SK-N-SH (cell line): ENCODE results near the gene PTCD1. TPM values are rescaled to one million over a fixed set of nuclear protein-coding genes. Genes with fewer than 3 reads are reported as not detected.

ENCODE experiments used
- CTCF ChIA-PET: fragments of 300-600, 350-600 bp; formaldehyde crosslinking; extraction: SDS; loops from one replicate; lab custom pipeline; 2021; lab: Yijun Ruan, JAX
- POLR2A ChIA-PET: fragments of 350-600 bp; sonication (Branson Sonifier 250); formaldehyde crosslinking; extraction: SDS; loops from one replicate; lab custom pipeline; 2020; ENCODE audit warnings: antibody characterized with exemption, inconsistent platforms; lab: Yijun Ruan, JAX
- DNase-seq: peaks from one replicate; pipeline ENCODE4 v3.0.0; 2012
- H2AFZ ChIP-seq: fragments of 200-600 bp; sonication (generic); 2 replicates; pipeline ENCODE4 v1.8.1; 2016; ENCODE audit warnings: antibody characterized with exemption, mild to moderate bottlenecking, low read depth
- H3F3A ChIP-seq: fragments of 200-600 bp; sonication (generic); replicated peaks from 2 replicates; pipeline ENCODE3; 2016; ENCODE audit warnings: antibody characterized with exemption, mild to moderate bottlenecking; ENCODE audit not compliant: insufficient read depth
- H3K27ac ChIP-seq, 2 experiments: fragments of 200-500 bp in 1 of 2; fragments of 200-600 bp in 1 of 2; sonication (Bioruptor generic) in 1 of 2; sonication (generic), shearing (Covaris generic) in 1 of 2; 2 replicates each; pipeline versions ENCODE4 v1.5.1 to v1.6.1; 2014 to 2016; ENCODE audit warnings: low read depth in 2 of 2, inconsistent platforms in 1 of 2, low read length in 1 of 2, mild to moderate bottlenecking in 1 of 2, mixed read lengths in 1 of 2
- H3K27me3 ChIP-seq: fragments of 200-600 bp; sonication (generic), shearing (Covaris generic); 2 replicates; pipeline ENCODE4 v1.6.1; 2016; ENCODE audit warnings: mixed run types; ENCODE audit not compliant: insufficient read depth
- H3K36me3 ChIP-seq, 2 experiments: fragments of 200-500 bp in 1 of 2; fragments of 200-600 bp in 1 of 2; sonication (Bioruptor generic) in 1 of 2; sonication (generic) in 1 of 2; replicated peaks in 1 of 2; 2 replicates each; pipeline versions ENCODE3 to v1.5.1; 2014 to 2016; ENCODE audit warnings: low read length in 1 of 2, mild to moderate bottlenecking in 1 of 2; ENCODE audit not compliant: insufficient read depth in 2 of 2, control insufficient read depth in 1 of 2
- H3K4me1 ChIP-seq, 2 experiments: fragments of 200-500 bp in 1 of 2; fragments of 200-600 bp in 1 of 2; sonication (Bioruptor generic) in 1 of 2; sonication (generic), shearing (Covaris generic) in 1 of 2; 2 replicates each; pipeline versions ENCODE4 v1.5.1 to v1.6.1; 2014 to 2016; ENCODE audit warnings: low read depth in 1 of 2, low read length in 1 of 2, mixed run types in 1 of 2; ENCODE audit not compliant: insufficient read depth in 2 of 2, control insufficient read depth in 1 of 2
- H3K4me2 ChIP-seq: fragments of 200-600 bp; sonication (generic), shearing (Covaris generic); 2 replicates; pipeline ENCODE4 v1.6.1; 2017; ENCODE audit warnings: mixed run types
- H3K4me3 ChIP-seq, 2 experiments: fragments of 200-500 bp in 1 of 2; fragments of 200-600 bp in 1 of 2; sonication (Bioruptor generic) in 1 of 2; sonication (generic), shearing (Covaris generic) in 1 of 2; 2 replicates each; pipeline versions ENCODE4 v1.5.1 to v1.8.1; 2014 to 2016; ENCODE audit warnings: low read depth in 2 of 2, inconsistent platforms in 1 of 2, low read length in 1 of 2, mild to moderate bottlenecking in 1 of 2, mixed read lengths in 1 of 2, moderate library complexity in 1 of 2
- H3K79me2 ChIP-seq: fragments of 200-600 bp; sonication (generic); 2 replicates; pipeline ENCODE4 v1.8.1; 2017; ENCODE audit warnings: mild to moderate bottlenecking; ENCODE audit not compliant: insufficient read depth
- H3K9ac ChIP-seq: fragments of 200-600 bp; sonication (generic); 2 replicates; pipeline ENCODE4 v1.6.1; 2017; ENCODE audit warnings: mixed run types
- H3K9me2 ChIP-seq: fragments of 200-600 bp; sonication (generic); 2 replicates; pipeline ENCODE4 v1.6.1; 2017; ENCODE audit warnings: mixed run types
- H3K9me3 ChIP-seq: fragments of 200-600 bp; sonication (generic); 2 replicates; pipeline ENCODE4 v1.6.1; 2017; ENCODE audit warnings: mixed run types, mild to moderate bottlenecking, moderate library complexity
- H4K20me1 ChIP-seq: fragments of 200-600 bp; sonication (generic); 2 replicates; pipeline ENCODE4 v1.6.1; 2017; ENCODE audit warnings: mild to moderate bottlenecking, mixed run types; ENCODE audit not compliant: insufficient read depth
- CHD2 ChIP-seq: fragments of 150-350 bp; IDR thresholded peaks from 2 replicates; pipeline ENCODE4 v1.6.1; 2018; ENCODE audit warnings: low read length; ENCODE audit not compliant: partially characterized antibody
- ELF1 ChIP-seq: IDR thresholded peaks from 2 replicates; pipeline ENCODE4 v1.4.0; 2012
- FOXJ3 ChIP-seq: sonication (generic); formaldehyde crosslinking; IDR thresholded peaks from 2 replicates; pipeline ENCODE4 v1.5.1; 2020; ENCODE audit warnings: mild to moderate bottlenecking, missing genetic modification reagents
- GATA2 ChIP-seq: sonication (generic); formaldehyde crosslinking; IDR thresholded peaks from 2 replicates; pipeline ENCODE4 v1.5.0; 2020; ENCODE audit warnings: mild to moderate bottlenecking, missing genetic modification reagents
- MXI1 ChIP-seq: IDR thresholded peaks from 2 replicates; pipeline ENCODE4 v1.6.1; 2012; ENCODE audit warnings: mild to moderate bottlenecking, low read depth, low read length, improper control_type of control experiment
- NRF1 ChIP-seq: IDR thresholded peaks from 2 replicates; pipeline ENCODE4 v1.6.1; 2012; ENCODE audit warnings: low read depth, mild to moderate bottlenecking, low read length
- RXRA ChIP-seq: IDR thresholded peaks from 2 replicates; pipeline ENCODE4 v1.4.0; 2012; ENCODE audit warnings: low read depth, mild to moderate bottlenecking, borderline replicate concordance
- TEAD4 ChIP-seq: IDR thresholded peaks from 2 replicates; pipeline ENCODE4 v1.4.0; 2012; ENCODE audit warnings: mild to moderate bottlenecking, borderline replicate concordance; ENCODE audit not compliant: insufficient read depth
- USF2 ChIP-seq: fragments of 150-350 bp; IDR thresholded peaks from 2 replicates; pipeline ENCODE4 v1.6.1; 2017; ENCODE audit warnings: antibody characterized with exemption, low read length, low read depth, borderline replicate concordance
- WGBS: methylation state at CpG from one replicate; pipeline ENCODE4 v1.1.6; 2017; ENCODE audit warnings: low lambda C conversion rate; 5-methylcytosine and 5-hydroxymethylcytosine counted together
- polyA plus RNA-seq, 3 experiments: library from polyadenylated mRNA; depleted of rRNA; stranded (reverse); fragments of >200 nt; gene quantifications; 2 replicates each; pipeline ENCODE4 v1.2.3, GENCODE V29; 2012

The PTCD1 gene
- polyA plus RNA-seq, 1 of the 3 experiments (the other 2 are of a cell fraction), result 8.2 TPM

GRCh38 chr7:99422625-99423024 lies 16.0 kb downstream of the PTCD1 start:
- H4K20me1 ChIP-seq, result no peaks in the 10 kb centered on the region
- WGBS, result 80% methylated on average over 5 of the region's 5 CpGs
- no peak overlapping the region for H3K27ac ChIP-seq
- H3K9ac ChIP-seq, result no peak overlapping the region
- TF ChIP-seq MXI1, result no peak
- TF ChIP-seq GATA2 (CRISPR knock-in tag), result no peak
- H3K27me3 ChIP-seq, result no peaks in the 10 kb centered on the region
- peaks cover 6% of the 10 kb centered on the region for H3F3A ChIP-seq
- no peak for DNase-seq
- H3K4me2 ChIP-seq, result no peak overlapping the region
- H2AFZ ChIP-seq, result no peak overlapping the region
- ChIA-PET POLR2A (interaction anchor here (0.6 to 1.6 kb wide), 3 partner anchors 9 to 18 kb away, joined by 3 to 6 read pairs (median 4); partner anchors contain the start of genes BUD31 and PDAP1), CTCF (interaction anchor here (0.6 kb wide), 1 partner anchor 43 kb away, joined by 3 read pairs; no protein-coding TSS in a partner anchor)
- H3K4me3 ChIP-seq, result no peak overlapping the region
- H3K9me2 ChIP-seq, result no peaks in the 10 kb centered on the region
- H3K79me2 ChIP-seq, result peaks cover 4% of the 10 kb centered on the region; the same call in 1 of the 2 replicates
- peaks cover 43 to 57% of the 10 kb centered on the region in 2 experiments for H3K36me3 ChIP-seq
- no peaks in the 10 kb centered on the region for H3K9me3 ChIP-seq
- no peaks in the 10 kb centered on the region for H3K4me1 ChIP-seq

GRCh38 chr7:99422186-99422585 lies 16.4 kb downstream of the PTCD1 start:
- H3K36me3 ChIP-seq, result peaks cover 47 to 62% of the 10 kb centered on the region in 2 experiments
- H3K4me3 ChIP-seq, result no peak overlapping the region
- H3F3A ChIP-seq, result peaks cover 6% of the 10 kb centered on the region
- ChIA-PET POLR2A (interaction anchor here (0.6 to 1.6 kb wide), 3 partner anchors 9 to 17 kb away, joined by 3 to 6 read pairs (median 4); partner anchors contain the start of genes BUD31 and PDAP1), CTCF (interaction anchor here (0.6 kb wide), 1 partner anchor 43 kb away, joined by 3 read pairs; no protein-coding TSS in a partner anchor)
- H2AFZ ChIP-seq, result no peak overlapping the region
- no peak overlapping the region for H3K27ac ChIP-seq
- no peaks in the 10 kb centered on the region for H4K20me1 ChIP-seq
- no peak overlapping the region for H3K9ac ChIP-seq
- H3K4me2 ChIP-seq, result no peak overlapping the region
- DNase-seq, result peak; percentile 21
- no peaks in the 10 kb centered on the region for H3K9me2 ChIP-seq
- peaks cover 4% of the 10 kb centered on the region; the same call in 1 of the 2 replicates for H3K79me2 ChIP-seq
- H3K9me3 ChIP-seq, result no peaks in the 10 kb centered on the region
- 90% methylated on average over 11 of the region's 11 CpGs for WGBS
- TF ChIP-seq CHD2, result no peak
- no peak for TF ChIP-seq RXRA
- TF ChIP-seq FOXJ3 (CRISPR knock-in tag), result no peak
- no peaks in the 10 kb centered on the region for H3K27me3 ChIP-seq
- H3K4me1 ChIP-seq, result no peaks in the 10 kb centered on the region

GRCh38 chr7:99420986-99421385 lies 17.6 kb downstream of the PTCD1 start:
- Histone ChIP-seq H3K27me3 (no peaks in the 10 kb centered on the region), H3K4me3 (no peak overlapping the region), H4K20me1 (peaks cover 3% of the 10 kb centered on the region; the same call in 1 of the 2 replicates), H3K9me2 (no peaks in the 10 kb centered on the region), H3K9me3 (no peaks in the 10 kb centered on the region), H3K79me2 (peaks cover 12% of the 10 kb centered on the region; the same call in 1 of the 2 replicates), H3F3A (peaks cover 14% of the 10 kb centered on the region), H3K4me2 (no peak overlapping the region), H3K4me1 (no peaks in the 10 kb centered on the region), H2AFZ (no peak overlapping the region), H3K27ac (no peak overlapping the region), H3K36me3 (peaks cover 59 to 68% of the 10 kb centered on the region in 2 experiments), H3K9ac (no peak overlapping the region)
- 92% methylated on average over 7 of the region's 7 CpGs for WGBS
- DNase-seq, result no peak
- no peak for TF ChIP-seq NRF1
- no peak for TF ChIP-seq ELF1
- no peak for TF ChIP-seq USF2
- TF ChIP-seq TEAD4, result no peak
- ChIA-PET POLR2A (interaction anchor here (2.0 kb wide), 1 partner anchor 12 kb away, joined by 10 read pairs; the partner anchor contains the start of genes BUD31 and PDAP1), CTCF (no interaction called here)
